NCI-H2029 (cell line): ENCODE results near the gene PPP1R3E.

Experiments
- DNase-seq: peaks from one replicate; lab custom pipeline; 2025; lab: John Stamatoyannopoulos, UW

Gene PPP1R3E

DNA sequence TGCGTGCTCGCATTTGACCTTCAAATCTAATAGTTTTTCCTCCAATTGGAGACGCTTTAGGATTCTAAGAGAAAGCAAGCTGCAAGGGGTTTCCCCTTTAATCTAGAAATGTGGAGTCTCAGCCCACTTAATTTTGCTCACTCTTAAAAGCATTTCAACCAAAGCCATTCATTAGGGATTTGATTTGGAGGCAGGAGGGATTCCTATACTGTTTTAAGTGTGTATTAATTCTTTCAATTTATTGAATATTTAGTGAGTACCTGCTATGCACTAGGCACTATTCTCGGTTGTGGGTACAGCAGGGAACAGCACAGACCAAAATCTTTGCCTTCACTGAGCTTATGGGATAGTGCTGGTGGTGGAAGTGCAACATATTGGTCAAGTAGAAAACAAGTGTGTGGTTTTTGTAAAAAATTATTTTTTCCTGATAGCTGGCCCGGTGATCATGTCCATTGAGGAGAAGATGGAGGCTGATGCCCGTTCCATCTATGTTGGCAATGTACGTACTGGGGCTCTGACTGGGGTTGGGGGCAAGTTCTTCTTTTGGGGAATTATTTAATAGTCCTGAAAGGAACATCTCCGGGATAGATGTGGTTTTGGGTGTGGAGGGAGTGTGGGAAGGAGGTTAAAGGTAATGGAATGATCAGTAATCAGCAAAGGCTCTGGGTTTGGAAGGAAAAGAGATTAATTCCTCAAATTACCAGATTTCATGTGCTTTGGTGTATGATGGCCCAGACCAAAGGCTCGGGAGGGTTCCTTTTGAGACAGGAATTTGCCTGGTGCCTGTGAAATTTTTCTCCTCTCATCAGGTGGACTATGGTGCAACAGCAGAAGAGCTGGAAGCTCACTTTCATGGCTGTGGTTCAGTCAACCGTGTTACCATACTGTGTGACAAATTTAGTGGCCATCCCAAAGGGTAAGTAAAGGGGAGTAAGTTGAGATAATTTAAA lies 20.2 kb upstream of the PPP1R3E start:
- no peak for DNase-seq

DNA sequence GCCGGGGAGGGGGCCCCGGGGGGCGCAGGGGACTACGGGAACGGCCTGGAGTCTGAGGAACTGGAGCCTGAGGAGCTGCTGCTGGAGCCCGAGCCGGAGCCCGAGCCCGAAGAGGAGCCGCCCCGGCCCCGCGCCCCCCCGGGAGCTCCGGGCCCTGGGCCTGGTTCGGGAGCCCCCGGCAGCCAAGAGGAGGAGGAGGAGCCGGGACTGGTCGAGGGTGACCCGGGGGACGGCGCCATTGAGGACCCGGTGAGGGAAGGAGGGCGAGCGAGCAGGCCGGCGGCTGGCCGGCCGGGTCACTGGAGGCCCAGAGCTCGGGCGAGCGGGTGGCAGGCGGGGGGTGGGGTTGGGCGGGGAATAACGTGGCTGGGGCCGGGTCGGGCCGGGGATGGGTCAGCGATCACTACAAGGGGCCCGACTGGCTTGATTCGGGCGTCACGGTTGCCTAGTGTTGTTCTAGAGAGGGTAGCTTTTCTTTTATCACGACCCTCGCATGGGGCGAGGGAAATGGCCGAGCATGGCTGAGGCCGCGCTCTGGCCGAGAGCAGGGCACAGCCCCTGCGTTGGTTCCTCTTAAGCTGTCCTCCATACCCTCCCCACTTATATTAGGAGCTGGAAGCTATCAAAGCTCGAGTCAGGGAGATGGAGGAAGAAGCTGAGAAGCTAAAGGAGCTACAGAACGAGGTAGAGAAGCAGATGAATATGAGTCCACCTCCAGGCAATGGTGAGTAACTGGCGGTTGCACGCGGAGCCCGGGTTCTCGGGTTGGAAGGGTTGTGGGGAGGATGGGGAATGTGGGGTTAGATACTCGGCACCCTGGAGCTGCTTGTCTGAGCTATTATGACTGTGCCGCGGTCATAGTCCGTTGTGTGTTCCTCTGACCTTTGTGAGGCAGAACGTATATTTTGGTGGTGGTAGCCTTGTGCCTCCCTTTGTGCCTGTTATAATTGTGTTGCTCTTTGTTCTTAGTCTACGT lies 19.2 kb upstream of the PPP1R3E start:
- peak; percentile 79 for DNase-seq

DNA sequence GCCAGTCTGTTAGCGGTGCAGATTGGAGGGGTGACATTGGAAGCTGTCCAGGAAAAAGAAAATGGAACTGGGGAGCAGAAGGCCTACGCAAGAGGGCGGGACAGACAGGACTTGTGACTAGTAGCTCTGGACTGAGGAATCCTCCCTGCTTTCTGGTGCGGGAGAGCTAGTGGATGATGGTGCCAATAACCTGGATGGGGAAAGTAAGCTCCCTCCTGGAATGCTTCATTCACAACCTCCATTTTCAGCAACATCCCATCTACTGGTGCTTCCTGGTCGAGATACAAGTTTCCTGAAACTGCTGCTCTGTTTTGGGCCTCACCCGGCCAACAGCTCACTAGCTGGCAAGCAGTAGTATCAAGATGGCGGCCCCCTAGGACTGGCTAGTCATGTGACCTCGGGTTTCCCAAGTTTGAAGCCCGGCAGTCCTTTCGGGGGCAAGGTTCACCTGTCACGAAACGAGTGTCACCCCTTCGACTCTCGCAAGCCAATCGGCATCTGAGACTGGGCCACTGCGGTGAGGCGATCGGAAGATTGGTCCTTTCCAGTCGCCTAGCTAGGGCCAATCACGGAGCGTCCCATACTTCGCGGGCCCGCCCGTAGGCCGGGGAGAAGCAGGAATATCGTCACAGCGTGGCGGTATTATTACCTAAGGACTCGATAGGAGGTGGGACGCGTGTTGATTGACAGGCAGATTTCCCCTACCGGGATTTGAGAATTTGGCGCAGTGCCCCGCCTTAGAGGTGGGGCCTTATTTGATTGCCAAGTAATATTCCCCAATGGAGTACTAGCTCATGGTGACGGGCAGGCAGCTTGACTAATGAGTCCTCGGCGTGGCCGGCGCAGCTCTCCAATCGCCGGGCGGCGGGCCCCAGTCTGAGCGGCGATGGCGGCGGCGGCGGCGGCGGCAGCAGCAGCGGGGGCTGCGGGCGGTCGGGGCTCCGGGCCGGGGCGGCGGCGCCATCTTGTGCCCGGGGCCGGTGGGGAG lies 18.2 kb upstream of the PPP1R3E start, which contains the start of gene PABPN1:
PABPN1 (plus strand) TSS at position 874 of the 988 bp plus-strand sequence; CDS start at position 887, 13 bp downstream.
- DNase-seq, result peak; percentile 100

DNA sequence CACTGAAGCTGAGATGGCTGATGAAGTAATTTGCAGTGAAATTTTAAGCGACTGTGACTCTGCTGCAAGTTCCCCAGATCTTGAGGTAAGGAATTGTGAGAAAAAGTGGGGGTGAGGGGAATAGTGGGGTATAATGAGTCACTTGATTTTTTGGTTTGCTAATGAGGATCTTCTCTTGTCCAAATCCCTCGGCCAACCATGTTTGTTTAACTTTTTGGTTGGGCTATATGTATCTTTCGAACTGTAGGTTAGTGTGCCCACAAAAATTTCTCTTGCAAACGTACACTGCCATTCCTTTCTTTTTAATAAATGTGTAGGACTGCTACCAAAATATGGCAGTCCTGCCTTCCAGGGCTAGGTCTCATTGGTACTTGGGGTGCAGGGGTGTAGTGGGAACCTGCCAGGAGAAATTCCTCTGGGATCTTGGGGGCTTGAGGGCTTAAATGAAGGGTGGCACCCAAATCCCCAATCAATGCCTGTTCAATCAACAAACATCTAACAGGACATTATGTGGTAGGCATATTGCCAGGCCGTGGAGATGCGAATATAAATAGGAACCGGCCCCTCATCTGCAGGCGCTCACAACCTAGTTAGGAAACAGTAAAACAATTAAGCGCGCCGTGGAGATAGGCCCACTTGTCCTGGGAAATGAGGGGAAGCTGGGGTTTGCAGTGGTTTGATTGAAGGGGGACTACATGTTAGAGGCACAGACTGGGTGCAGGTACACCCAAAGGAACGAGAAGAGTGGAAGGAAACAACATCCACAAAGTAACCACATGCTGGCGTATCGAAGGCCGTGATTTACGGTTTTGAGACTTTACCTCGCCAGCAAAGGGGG lies 17.3 kb upstream of the PPP1R3E start:
- no peak for DNase-seq

DNA sequence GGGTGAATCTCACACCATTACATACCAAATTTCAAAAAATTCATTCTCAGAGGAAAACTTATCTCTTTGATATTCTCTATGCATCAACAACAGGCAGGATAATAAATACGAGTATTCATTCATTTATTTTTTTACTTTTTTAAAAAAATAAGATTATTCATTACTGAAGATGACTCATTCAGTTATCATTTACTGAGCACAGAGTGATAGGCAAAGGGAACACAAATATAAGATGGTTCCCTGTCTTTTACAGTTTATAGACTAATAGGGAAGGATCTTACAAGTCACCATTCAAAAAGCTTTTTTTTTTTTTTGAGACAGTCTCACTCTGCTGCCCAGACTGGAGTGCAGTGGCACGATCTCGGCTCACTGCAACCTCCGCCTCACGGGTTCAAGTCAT lies 13.6 kb upstream of the PPP1R3E start:
- DNase-seq, result no peak

DNA sequence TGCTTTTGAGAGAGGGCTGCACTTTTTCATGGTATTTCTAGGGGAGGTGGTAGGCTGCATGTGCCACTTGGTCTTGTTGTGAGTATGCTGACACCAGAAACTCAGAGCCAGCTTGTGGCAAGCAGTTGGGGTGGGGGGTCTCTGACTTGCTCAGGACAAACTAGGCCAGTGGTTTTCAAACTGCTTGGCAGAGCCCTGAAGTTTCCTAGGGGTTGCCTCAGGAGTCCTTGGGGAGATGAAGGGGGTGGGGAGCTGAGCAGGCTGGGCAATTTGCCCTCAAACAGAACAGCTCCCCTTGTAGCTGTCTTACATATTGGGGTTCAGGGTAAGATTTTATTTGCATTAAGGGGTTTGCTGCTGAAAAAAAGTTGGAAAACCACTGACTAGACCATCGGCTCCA lies 7.9 kb upstream of the PPP1R3E start:
- no peak for DNase-seq

DNA sequence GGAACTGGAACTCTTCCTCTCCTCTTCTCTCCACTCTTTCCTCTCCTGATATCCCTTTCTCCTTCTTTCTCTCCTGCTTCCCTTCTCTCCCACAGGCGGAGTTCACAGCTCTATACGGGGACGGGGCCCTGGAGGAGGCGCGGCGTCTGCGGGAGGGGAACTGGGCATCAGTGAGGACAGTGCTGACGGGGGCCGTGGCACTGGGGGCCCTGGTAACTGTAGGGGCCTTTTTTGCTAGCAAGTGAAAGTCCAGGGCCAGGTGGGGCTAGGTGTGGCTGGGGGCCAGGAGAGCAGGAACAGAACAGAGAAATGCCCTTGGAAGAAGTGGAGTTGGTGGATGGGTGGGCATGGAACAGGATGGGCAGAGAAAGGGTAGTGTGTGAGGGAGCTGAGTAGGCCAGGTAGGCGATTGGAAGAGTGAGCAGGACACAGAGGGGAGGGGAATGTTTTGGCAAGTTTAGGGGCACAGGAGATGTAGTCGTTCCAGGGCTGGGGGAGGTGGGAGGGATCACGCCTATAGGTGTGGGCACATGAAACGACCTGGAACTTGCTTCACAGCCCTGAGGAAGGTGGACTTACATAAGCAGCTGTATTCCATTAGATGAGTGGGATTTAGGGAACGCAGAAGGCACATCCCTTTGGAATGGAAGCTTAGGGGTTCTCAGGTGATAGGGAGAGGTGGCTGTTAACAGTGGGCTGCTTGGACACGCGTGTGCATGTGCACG lies 6.2 kb upstream of the PPP1R3E start:
- no peak for DNase-seq

DNA sequence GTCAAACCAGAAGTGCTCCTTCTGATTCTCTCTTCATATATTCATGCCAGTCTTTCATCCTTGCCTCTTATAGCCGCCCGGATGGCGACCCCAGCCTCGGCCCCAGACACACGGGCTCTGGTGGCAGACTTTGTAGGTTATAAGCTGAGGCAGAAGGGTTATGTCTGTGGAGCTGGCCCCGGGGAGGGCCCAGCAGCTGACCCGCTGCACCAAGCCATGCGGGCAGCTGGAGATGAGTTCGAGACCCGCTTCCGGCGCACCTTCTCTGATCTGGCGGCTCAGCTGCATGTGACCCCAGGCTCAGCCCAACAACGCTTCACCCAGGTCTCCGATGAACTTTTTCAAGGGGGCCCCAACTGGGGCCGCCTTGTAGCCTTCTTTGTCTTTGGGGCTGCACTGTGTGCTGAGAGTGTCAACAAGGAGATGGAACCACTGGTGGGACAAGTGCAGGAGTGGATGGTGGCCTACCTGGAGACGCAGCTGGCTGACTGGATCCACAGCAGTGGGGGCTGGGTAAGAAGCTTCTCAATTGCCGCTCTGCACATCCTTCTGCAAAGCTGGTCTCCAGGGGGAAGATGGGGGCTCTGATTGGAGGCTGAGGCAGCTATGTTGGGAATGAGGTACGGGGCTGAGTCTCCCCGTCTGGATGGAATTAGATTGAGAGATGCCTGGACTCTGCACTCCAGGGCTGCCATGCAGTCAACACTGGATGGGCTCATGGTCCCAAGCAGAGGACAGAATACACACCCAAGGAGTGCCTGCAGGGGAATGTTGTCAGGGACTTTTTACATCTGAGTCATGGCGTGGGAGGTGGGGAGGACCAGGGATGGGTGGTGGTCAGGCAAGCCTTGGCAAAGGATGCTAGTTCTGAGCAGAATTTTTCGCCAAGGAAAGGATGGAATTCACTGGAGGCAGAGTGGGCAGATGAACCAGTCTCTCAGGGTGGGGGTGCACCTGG lies 5.3 kb upstream of the PPP1R3E start:
- no peak for DNase-seq

DNA sequence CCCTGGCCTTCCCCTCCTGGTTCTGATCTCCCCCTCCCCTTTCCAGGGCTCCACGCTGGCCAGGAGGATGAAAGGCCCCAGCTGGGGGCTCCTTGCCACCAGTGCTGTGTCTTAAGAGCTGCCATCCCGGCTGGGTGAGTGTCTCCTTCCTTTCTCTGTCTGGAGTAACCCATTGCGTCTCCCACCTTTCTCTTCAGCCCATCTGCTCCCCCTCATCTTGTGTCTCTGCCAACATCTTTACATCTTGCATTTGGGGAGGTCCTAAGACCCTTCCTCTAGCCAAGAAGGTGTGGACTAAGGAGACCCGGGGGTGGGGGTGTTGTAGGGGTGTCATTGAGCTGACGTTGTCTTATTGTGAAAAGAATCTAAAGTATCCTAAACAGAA lies 4.5 kb upstream of the PPP1R3E start:
- DNase-seq, result no peak

DNA sequence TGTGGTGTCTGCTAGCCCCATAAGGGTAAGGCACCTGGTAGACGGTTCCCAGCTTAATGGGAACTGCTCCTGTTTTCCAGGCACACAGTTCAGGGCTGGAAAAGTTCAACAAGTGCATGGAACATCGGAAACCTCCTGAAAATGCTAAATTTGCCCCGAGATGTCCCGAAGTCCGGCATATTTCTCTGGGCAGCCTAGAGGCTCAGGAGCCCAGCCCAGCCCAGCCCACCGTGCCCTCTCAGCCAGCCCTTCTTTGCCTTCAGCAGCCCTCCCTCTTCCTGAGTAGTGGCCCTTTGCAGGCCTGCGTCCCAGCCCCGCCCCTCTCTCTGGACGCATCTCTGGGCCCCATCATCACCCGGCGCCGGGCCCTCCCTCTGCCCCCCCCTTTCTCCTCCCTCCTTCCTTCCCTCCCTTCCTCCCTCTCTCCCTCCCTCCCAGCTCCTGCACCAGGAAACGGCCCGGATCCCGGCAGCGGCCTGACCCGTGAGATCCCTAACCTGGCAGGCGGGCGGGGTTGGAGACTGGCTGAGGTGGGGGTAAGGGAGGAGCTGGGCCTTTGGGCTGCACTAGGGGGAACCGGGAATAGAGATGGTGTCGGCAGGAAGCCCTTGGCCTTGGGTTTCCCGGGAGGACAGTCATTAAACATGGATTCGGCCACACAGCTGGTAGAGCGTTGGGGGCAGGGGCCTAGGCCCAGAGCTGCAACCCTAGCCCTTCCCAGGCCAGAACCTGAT lies 3.9 kb upstream of the PPP1R3E start, which contains the start of gene BCL2L2:
BCL2L2 (plus strand) TSS at position 422 of the 734 bp plus-strand sequence. CDS start 935 bp downstream, outside the sequence.
- peak; percentile 100 for DNase-seq

DNA sequence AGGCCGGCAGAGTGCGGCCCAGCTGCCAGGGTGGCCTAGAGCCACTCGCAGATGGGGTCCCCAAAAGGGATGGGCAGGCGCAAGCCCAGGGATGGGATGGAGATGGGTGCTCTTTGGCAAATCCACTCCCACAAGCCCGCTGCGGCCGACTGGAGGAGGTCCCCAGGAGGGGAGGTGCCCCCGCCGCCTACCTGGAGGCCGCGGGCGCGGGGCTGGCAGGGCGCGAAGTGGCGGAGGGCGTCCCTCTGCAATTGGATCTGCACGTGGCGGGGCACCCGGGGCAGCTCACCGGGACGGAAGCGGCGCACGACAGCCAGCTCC lies 730 bp downstream of the PPP1R3E start:
- no peak for DNase-seq

DNA sequence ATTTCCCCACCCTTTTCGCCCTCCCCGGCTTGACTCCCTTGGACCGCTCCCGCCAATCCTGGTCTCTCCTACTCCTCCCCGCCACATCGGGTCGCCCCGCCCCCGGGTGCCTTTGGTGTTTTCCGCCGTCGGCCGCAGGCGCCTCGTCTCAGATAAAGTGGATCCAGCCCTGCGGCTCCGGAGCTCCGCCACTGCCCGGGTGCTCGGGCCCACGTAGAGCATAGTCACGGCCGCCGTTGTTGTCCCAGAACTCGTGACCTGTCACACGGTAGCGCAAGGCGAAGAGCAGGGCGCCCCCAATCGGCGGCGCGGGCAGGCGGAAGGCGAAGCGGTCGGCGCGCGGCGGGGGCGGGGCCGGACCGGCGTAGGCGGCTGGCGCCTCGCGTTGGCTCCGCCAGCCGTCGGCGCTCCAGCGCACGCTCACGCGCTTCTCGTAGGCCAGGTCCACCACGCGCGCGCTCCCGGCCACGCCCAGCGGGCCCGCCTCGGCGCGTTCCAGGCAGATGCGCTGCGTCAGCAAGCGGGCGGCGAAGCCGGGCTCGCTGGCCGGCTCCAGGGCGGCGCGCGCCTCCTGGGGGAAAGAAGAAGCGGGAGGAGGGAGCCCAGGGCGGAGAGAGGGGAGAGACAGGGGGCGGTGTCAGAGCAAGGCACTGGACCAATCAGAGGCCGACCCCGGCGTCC lies 1.2 kb downstream of the PPP1R3E start:
- DNase-seq, result peak; percentile 100

DNA sequence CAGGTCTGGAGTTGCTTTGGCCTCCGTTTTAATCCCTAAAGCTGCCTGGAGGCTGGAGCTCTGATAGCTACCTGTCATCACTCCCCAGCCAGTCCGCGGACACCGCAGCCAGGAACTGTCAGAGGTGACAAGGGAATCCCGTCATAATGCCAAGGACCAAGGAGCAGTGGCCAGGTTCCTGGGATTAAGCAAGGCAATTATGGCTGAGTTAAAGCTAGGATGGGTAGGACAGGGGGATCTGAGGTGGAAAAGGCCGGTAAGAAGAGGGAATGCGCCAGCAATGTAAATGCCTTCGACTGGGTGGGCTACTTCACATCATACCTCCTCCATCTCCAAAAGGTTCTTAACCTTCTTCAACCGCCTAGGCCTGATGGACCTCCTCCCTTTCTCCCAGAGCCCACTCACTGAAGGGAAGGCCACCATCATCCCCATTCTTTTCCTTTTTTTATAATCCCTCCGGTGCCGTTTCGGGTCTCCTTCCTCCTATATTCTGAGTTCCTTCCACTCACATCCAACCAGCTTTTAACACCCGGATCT lies 1.9 kb downstream of the PPP1R3E start:
- peak; percentile 85 for DNase-seq

DNA sequence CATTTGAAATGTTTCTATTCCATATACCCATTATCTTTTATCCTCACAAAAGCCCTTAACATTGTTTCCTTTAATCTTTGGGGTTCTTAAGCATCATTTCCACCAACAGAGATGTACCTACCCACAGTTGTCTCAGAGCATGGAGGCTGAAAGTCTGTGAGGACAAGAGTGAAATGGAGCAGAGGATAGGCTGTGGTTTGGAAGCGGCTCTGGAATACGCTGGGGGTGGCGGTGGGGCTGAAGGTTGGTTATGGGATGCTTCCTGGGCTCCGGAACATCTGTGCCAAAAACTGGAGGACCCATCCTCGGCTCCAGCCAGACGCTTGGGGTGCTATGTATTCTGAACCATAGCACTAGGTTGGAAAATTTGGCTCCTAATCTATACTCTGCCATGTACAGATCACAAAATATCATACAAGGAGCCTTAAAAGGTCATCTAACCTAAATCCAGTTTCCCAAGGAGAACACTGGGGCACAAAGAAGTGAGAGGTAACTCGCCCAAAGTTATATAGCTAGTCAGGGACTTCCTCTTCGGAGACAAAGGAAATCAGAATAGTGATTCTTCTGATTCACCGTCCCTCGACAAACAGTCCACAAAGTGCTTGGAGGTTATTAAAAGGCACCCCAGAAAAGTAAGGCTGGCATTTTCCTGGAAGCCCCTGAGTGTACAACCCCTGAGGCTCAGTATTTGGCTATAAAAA lies 2.5 kb downstream of the PPP1R3E start:
- no peak for DNase-seq

DNA sequence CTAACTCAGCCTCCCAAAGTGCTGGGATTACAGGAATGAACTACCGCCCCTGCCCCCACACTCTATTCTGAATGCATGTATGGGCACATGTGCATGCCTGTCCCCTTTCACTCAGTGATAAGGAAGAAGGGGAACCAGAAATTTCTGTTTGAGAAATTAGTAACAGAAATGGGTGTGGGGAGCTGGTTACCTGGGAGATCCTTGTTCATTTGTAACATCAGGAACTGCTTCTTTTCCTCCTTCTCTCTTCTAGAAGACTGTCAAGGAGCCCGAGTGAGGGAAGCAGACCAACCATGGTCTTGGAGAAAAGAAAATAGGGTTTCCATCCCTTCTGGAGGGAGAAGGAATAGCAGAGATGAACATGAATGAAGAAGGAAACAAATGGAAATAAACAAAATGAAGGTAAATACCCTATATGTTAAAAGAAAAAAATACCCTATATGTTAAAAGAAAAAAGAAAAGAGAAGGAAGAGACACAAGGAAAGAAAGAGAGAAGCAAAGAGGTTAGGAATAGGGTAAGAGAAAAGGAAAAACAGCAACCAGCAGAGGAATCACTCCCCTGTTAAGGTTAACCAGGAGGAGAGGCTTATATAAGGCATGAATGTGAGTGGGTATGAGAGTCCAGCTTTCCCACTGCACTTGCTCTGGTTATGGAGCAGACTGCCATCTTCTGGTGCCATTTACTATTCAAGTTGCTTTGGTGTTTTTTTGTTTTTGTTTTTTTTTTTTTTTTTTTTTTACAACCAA lies 3.3 kb downstream of the PPP1R3E start:
- DNase-seq, result no peak
